ENCODE data around the gene SHC1.

SHC1 gene

DNA sequence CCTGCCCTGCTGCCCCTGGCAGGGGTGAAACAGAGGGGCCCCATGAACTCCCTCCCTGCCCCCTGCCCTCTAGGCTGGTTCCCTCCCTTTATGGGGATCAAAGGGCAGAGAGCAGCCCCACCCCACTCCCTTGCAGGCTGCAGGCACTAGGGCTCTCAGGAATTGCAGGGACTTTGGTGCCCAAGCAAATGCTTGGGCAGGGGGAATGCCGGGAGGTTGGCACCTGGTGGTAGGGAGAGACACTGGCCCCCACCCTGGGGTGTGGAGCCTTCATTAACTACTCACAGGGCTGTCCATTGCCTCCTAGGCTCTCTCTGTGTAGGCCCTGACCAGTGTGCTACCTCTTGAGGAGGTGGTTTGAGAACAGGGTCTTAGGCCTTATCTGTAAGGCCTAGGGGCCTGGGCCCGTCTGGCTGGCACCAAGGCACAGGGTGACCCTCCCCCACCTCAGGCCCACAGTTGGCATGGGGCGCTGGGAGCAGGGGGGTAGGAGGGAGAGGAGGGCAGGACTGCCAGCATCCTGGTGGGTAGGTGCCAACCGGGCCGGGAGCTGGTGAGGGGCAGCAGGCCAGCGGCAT lies 36.8 kb upstream of the SHC1 start:
- no peak overlapping the region for H3K4me3 ChIP-seq (ENCODE audit: control insufficient read depth, low read depth, low read length)
- no peak for TF ChIP-seq CTCF (conservative IDR thresholded peaks at IDR 0.05; ENCODE audit: control insufficient read depth, insufficient read depth, low read depth, low read length)
- no peak for DNase-seq (ENCODE audit: low read depth)

DNA sequence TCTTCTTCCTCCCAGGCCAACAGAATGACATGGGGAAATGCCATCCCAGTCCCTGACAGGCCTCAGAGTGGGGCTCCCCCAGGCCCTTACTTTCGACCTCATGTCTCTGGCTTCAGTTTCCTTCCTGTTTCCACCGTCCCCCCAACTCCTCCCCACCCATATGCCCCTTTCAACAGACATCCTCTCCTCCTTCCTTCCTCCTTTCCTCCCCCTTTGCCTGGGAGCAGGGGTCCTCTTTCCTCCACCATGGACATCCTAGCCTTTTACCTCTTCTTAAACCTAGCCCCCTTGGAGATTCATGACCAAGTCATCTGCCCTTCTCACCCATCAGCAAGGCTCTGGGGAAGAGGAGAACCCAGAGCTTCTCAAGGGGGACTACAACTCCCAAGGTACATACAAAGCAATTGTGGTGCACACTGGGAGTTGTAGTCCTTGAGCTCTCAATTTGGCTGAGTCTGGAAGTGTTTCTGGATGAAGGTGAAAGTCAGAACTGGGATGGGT lies 36.1 kb upstream of the SHC1 start:
- no peak for DNase-seq (ENCODE audit: low read depth)
- TF ChIP-seq CTCF (conservative IDR thresholded peaks at IDR 0.05; ENCODE audit: control insufficient read depth, insufficient read depth, low read depth, low read length): no peak
- no peak overlapping the region for H3K4me3 ChIP-seq (ENCODE audit: control insufficient read depth, low read depth, low read length)

DNA sequence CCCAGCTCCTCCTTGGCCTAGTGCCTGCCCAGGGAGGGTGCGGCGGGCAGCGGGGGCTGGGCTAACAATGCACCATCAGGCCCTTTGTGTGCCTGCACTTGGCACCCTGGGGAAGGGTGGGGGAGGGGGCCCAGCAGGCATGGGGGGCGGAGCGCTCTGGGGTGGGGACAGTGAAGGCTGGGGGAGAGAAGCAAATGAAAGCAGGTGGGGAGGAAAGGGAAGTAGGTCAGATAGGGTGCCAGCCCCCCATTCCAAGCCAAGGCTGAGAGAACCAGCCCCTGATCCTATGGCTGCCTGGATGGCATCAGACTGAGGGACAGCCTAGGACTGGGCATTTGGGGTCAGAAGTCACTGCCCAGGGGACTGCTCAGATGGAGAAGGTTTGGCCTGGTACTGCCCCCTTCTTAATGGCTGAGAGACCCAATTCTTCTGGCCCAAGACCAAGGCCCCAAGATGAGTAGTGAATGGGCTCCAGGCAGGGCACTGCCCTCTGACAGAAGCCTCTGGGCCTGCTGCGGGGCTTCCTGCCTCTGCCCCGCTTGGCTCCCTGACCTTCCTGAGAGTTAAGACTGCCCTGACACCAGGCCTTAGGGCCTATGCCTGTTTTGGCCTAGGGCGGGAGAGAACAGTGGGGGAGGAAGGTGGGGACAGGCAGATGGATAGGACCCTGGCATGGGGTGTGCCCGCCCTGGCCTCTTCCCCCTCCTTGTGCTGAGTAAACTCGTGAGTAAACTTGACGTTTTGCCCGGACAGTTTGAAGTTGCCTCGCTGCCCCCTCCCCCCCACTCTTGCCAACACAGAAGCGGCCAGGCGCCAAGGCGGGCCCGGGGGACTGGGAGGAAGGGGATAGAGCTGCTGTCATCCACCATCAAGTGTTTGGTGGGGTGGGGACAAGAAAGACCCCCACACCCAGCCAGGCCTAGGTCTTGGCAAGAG lies 34.8 kb upstream of the SHC1 start:
- no peak overlapping the region for H3K4me3 ChIP-seq (ENCODE audit: control insufficient read depth, low read depth, low read length)
- no peak for DNase-seq (ENCODE audit: low read depth)
- TF ChIP-seq CTCF (conservative IDR thresholded peaks at IDR 0.05; ENCODE audit: control insufficient read depth, insufficient read depth, low read depth, low read length): no peak

DNA sequence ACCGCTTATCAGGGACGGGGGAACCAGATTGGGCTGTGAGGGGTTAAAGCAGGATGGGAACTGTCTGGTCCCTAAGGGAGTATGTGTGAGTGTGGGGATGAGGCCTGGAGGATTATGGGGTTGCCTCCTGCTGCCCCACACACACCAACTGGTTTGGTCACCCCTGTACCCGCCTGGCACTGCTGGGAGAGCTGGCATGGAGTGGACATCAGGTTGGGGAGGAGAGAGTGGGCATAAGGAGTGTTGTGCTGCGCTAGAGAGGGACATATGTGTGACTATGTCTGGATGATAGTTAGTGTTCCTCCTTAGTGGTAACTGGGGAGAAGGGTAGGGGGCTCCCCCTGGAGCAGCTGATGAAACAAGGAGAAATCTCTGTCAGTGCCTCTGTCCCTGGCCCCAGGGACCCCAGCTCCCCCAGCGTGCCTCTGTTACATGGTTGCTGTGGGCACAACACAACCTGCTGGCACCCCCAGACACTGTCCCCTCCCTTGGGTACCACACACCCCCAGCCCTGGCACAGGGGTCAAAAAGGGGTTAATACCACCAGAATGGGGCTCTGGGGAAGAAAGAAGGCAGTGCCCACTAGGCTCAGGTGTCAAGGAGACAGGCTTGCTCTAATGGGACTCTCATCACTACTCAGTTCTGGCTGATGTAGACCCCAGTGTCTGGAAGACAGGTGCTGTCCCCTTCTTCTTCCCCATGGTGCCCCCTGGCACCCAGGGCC lies 34.0 kb upstream of the SHC1 start:
- no peak for TF ChIP-seq CTCF (conservative IDR thresholded peaks at IDR 0.05; ENCODE audit: control insufficient read depth, insufficient read depth, low read depth, low read length)
- no peak for DNase-seq (ENCODE audit: low read depth)
- H3K4me3 ChIP-seq (ENCODE audit: control insufficient read depth, low read depth, low read length): peak overlapping the region; percentile 89

DNA sequence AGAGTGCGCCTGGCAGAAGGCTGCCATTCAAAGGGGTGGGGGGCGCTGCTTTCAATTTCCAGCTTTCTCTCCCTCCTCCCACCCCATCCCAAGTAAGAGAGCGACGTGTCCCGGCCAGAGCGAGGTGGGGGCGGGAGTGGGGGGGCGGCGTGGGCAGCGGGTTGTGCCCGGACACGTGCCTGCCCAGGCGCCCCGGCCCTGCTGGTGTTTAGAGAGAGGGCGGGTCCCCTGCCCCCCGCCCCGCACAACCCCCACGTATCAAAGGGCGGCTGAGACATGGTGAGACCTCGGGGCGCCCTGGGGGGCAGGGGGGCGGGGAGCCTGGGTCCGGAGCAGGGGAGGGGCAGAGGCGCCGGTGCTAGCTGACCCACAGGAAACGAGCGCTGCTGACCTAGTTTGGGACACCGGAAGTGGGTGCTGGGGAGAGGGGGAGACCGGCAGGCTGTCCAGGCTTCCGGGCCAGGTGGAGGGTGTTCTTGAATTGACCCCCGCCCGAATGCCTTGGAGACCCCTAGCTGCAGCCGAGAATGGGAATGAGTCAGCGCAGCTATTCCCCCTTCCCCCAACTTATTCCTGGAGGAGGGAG lies 33.3 kb upstream of the SHC1 start:
- peak; percentile 43 for DNase-seq (ENCODE audit: low read depth)
- no peak for TF ChIP-seq CTCF (conservative IDR thresholded peaks at IDR 0.05; ENCODE audit: control insufficient read depth, insufficient read depth, low read depth, low read length)
- H3K4me3 ChIP-seq (ENCODE audit: control insufficient read depth, low read depth, low read length): peak overlapping the region; percentile 89

GRCh38 chr1:155003227-155003765 lies 32.7 kb upstream of the SHC1 start:
- H3K4me3 ChIP-seq (ENCODE audit: control insufficient read depth, low read depth, low read length): peak overlapping the region; percentile 89
- TF ChIP-seq CTCF (conservative IDR thresholded peaks at IDR 0.05; ENCODE audit: control insufficient read depth, insufficient read depth, low read depth, low read length): no peak
- DNase-seq (ENCODE audit: low read depth): no peak

All from fibroblast of mammary gland (primary cell).